Endodermal cell (in vitro differentiated cells): Measurements from ENCODE around the gene CENPN. TPM values are rescaled to one million over a fixed set of nuclear protein-coding genes. Genes with fewer than 3 reads are reported as not detected.

Experiments
- DNase-seq: peaks from one replicate; pipeline ENCODE4 v3.0.0-alpha.2; 2017
- H3K27ac ChIP-seq: 2 replicates; pipeline ENCODE4 v1.5.1; 2013; ENCODE audit warnings: mild to moderate bottlenecking, low read depth, low read length, moderate library complexity
- H3K27me3 ChIP-seq: 2 replicates; pipeline ENCODE4 v1.6.1; 2013; ENCODE audit warnings: mild to moderate bottlenecking, low read length, moderate library complexity; ENCODE audit not compliant: insufficient read depth, control insufficient read depth, poor library complexity, severe bottlenecking
- H3K36me3 ChIP-seq: 2 replicates; pipeline ENCODE4 v1.7.0; 2013; ENCODE audit warnings: mild to moderate bottlenecking, low read length, moderate library complexity; ENCODE audit not compliant: control insufficient read depth, insufficient read depth
- H3K4me1 ChIP-seq: one replicate; pipeline ENCODE4 v1.7.0; 2013; ENCODE audit warnings: low read length; ENCODE audit not compliant: control insufficient read depth, insufficient read depth
- H3K4me3 ChIP-seq: 2 replicates; pipeline ENCODE4 v1.5.1; 2013; ENCODE audit warnings: mild to moderate bottlenecking, low read length, moderate library complexity
- H3K9ac ChIP-seq: 2 replicates; pipeline ENCODE4 v1.6.1; 2013; ENCODE audit warnings: mild to moderate bottlenecking, low read length, moderate library complexity; ENCODE audit not compliant: poor library complexity, severe bottlenecking; ENCODE audit errors: extremely low read depth
- H3K9me3 ChIP-seq: 2 replicates; pipeline ENCODE4 v1.6.1; 2013; ENCODE audit warnings: mild to moderate bottlenecking, low read length, moderate library complexity; ENCODE audit not compliant: control insufficient read depth
- H3K27ac Mint-ChIP-seq: 2 replicates; pipeline ENCODE4 v1.8.0; 2020; ENCODE audit warnings: mixed read lengths
- H3K27me3 Mint-ChIP-seq: 2 replicates; pipeline ENCODE4 v1.8.0; 2021; ENCODE audit warnings: mild to moderate bottlenecking, mixed read lengths; ENCODE audit not compliant: insufficient read depth
- H3K36me3 Mint-ChIP-seq: 2 replicates; pipeline ENCODE4 v1.8.0; 2020; ENCODE audit warnings: low read depth, mixed read lengths
- H3K4me1 Mint-ChIP-seq: 2 replicates; pipeline ENCODE4 v1.8.0; 2020; ENCODE audit warnings: mixed read lengths
- H3K4me3 Mint-ChIP-seq: 2 replicates; pipeline ENCODE4 v1.8.0; 2020; ENCODE audit warnings: mild to moderate bottlenecking, moderate library complexity, mixed read lengths
- H3K9me3 Mint-ChIP-seq: 2 replicates; pipeline ENCODE4 v1.8.0; 2020; ENCODE audit warnings: mild to moderate bottlenecking, mixed read lengths
- WGBS, 2 experiments: methylation state at CpG; one replicate each; pipeline versions ENCODE4 v1.1.5 to v1.1.7; 2013; ENCODE audit warnings: missing lambda C conversion rate in 2 of 2, mixed read lengths in 1 of 2; ENCODE audit not compliant: insufficient coverage in 1 of 2, insufficient read length in 1 of 2; 5-methylcytosine and 5-hydroxymethylcytosine counted together
- total RNA-seq, 2 donors: library from RNA; stranded (reverse); fragmentation: NEBNext Ultra II Directional in 1 of 2; extraction: Animal tissue kit (Norgen Biotek cat#: 25700) in 1 of 2; gene quantifications; 2 replicates in 1 of 2; 3 replicates in 1 of 2; pipeline ENCODE4 v1.2.1, GENCODE V29; 2021
- TF ChIP-seq, protein P1 (sequence below): fragments of 200-600 bp; sonication (generic); conservative IDR thresholded peaks from 2 replicates; pipeline ENCODE4 v1.5.0; 2021; ENCODE audit warnings: antibody characterized with exemption, mild to moderate bottlenecking

The CENPN gene
- total RNA-seq, 2 donors from 2014 or later = 45.1 to 52.8 TPM

- no peak overlapping the region for H3K27ac Mint-ChIP-seq
- Histone ChIP-seq H3K36me3 (peaks cover 19% of the 10 kb centered on the region), H3K27me3 (no peaks in the 10 kb centered on the region), H3K4me3 (no peak overlapping the region), H3K4me1 (peaks cover 12% of the 10 kb centered on the region), H3K9me3 (no peaks in the 10 kb centered on the region), H3K9ac (no peak overlapping the region), H3K27ac (no peak overlapping the region)
- peaks cover 12% of the 10 kb centered on the region for H3K36me3 Mint-ChIP-seq
- no peaks in the 10 kb centered on the region for H3K27me3 Mint-ChIP-seq
- no peak overlapping the region for H3K4me3 Mint-ChIP-seq
- H3K4me1 Mint-ChIP-seq = peaks cover 24% of the 10 kb centered on the region
- DNase-seq = no peak
- TF ChIP-seq, protein P1, sequence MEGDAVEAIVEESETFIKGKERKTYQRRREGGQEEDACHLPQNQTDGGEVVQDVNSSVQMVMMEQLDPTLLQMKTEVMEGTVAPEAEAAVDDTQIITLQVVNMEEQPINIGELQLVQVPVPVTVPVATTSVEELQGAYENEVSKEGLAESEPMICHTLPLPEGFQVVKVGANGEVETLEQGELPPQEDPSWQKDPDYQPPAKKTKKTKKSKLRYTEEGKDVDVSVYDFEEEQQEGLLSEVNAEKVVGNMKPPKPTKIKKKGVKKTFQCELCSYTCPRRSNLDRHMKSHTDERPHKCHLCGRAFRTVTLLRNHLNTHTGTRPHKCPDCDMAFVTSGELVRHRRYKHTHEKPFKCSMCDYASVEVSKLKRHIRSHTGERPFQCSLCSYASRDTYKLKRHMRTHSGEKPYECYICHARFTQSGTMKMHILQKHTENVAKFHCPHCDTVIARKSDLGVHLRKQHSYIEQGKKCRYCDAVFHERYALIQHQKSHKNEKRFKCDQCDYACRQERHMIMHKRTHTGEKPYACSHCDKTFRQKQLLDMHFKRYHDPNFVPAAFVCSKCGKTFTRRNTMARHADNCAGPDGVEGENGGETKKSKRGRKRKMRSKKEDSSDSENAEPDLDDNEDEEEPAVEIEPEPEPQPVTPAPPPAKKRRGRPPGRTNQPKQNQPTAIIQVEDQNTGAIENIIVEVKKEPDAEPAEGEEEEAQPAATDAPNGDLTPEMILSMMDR = no peak
- 68 to 100% methylated on average over 2 to 6 of the region's 6 CpGs for WGBS, 2 experiments
- H3K9me3 Mint-ChIP-seq = no peaks in the 10 kb centered on the region
These were observed 15.1 kb upstream of the CENPN start for GRCh38 chr16:80991792-80992430.

DNA sequence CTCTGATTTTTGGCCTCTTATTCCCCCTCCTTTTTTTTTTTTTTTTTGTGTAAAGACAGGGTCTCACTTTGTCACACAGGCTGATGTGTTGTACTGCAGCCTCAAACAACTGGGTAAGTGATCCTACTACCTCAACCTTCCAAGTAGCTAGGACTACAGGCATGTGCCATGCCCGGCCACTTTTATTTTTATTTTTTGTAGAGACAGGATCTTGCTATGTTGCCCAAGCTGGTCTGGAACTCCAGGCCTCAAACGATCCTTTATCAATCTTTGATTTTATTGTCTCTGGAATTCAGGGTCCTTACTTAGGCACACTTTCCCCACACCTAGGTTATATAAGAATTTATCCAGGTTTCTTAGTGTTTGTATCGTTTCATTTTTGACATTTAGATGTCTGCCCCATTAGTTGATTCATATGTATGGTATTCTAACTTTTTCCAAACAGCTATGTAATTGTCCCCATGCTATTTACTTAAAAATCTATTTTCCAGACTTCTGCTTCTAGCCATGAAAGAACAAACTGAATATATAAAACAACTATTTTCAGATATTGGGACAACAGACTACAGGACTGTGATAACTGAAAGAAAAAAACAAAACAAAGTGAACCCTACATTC is 14.2 kb upstream of the CENPN start:
- WGBS, 2 experiments = 60% methylated on average over 3 of the region's 3 CpGs; no CpG with 5 or more reads in 1 of the 2 experiments
- Histone ChIP-seq H3K36me3 (peaks cover 23% of the 10 kb centered on the region), H3K27me3 (no peaks in the 10 kb centered on the region), H3K9ac (no peak overlapping the region), H3K4me1 (peaks cover 8% of the 10 kb centered on the region), H3K4me3 (no peak overlapping the region), H3K9me3 (no peaks in the 10 kb centered on the region), H3K27ac (no peak overlapping the region)
- Mint-ChIP-seq H3K36me3 (peaks cover 12% of the 10 kb centered on the region), H3K27me3 (no peaks in the 10 kb centered on the region), H3K27ac (peak overlapping the region; percentile 11), H3K9me3 (no peaks in the 10 kb centered on the region), H3K4me1 (peaks cover 23% of the 10 kb centered on the region), H3K4me3 (no peak overlapping the region)
- DNase-seq = no peak
- TF ChIP-seq, protein P1 = no peak

GRCh38 chr16:80993307-80993706 is 13.7 kb upstream of the CENPN start:
- no peaks in the 10 kb centered on the region for H3K27me3 Mint-ChIP-seq
- Histone ChIP-seq H3K27ac (no peak overlapping the region), H3K27me3 (no peaks in the 10 kb centered on the region), H3K4me3 (no peak overlapping the region), H3K36me3 (peaks cover 23% of the 10 kb centered on the region), H3K4me1 (peaks cover 6% of the 10 kb centered on the region), H3K9me3 (no peaks in the 10 kb centered on the region), H3K9ac (no peak overlapping the region)
- H3K4me1 Mint-ChIP-seq = peaks cover 19% of the 10 kb centered on the region
- TF ChIP-seq, protein P1 = no peak
- no peak overlapping the region for H3K4me3 Mint-ChIP-seq
- WGBS, 2 experiments = 62 to 66% methylated on average over 6 of the region's 6 CpGs
- peak overlapping the region; percentile 11 for H3K27ac Mint-ChIP-seq
- H3K9me3 Mint-ChIP-seq = no peaks in the 10 kb centered on the region
- peaks cover 12% of the 10 kb centered on the region for H3K36me3 Mint-ChIP-seq
- no peak for DNase-seq
